ENCODE results near the gene GLS2. TPM values are rescaled to one million over a fixed set of nuclear protein-coding genes. Genes with fewer than 3 reads are reported as not detected.
"Not testable (repeated sequence)": the region's sequence is repeated elsewhere in the genome, so short reads cannot be mapped to it uniquely, and the experiment has no call there.

Gene GLS2
- total and polyA plus RNA-seq, 9 of the 15 experiments (the other 6 are each of a cell fraction or from before 2014, with no cell fraction given) = 0.11 TPM; not detected in 8

- H3K9ac ChIP-seq (ENCODE audit: insufficient read depth in 1 of 2, low read depth in 2 of 2, low read length in 2 of 2); H3K4me2 ChIP-seq (ENCODE audit: insufficient read depth, low read length); H3K27me3 ChIP-seq (ENCODE audit: control insufficient read depth in 2 of 2, insufficient read depth in 2 of 2, low read length in 2 of 2); CTCF ChIA-PET (ENCODE audit: low intra/inter-chr PET ratio); H3K9me3 ChIP-seq (replicated peaks; ENCODE audit: control insufficient read depth, insufficient read depth, low read depth, low read length); in situ Hi-C loops (cut with MboI); H3K27ac ChIP-seq (ENCODE audit: extremely low read depth, low read depth, low read length); intact Hi-C loops (cut with micrococcal nuclease); H3K4me1 ChIP-seq (replicated peaks in 1 of 2; ENCODE audit: control insufficient read depth in 2 of 2, insufficient read depth in 2 of 2, low read length in 2 of 2); H4K20me1 ChIP-seq (replicated peaks; ENCODE audit: control insufficient read depth, insufficient read depth, low read length); H3K4me3 ChIP-seq; H3K79me2 ChIP-seq (ENCODE audit: control insufficient read depth, insufficient read depth, low read length); H3K9me1 ChIP-seq (ENCODE audit: control insufficient read depth, insufficient read depth, low read length); H2AFZ ChIP-seq (ENCODE audit: low read depth, low read length); BruUV-seq (replicated peaks); H3K36me3 ChIP-seq (ENCODE audit: control insufficient read depth, insufficient read depth, low read length); TF ChIP-seq JUND (tag; IDR thresholded peaks at IDR 0.05; ENCODE audit: borderline replicate concordance, low read depth, low read length): not testable (repeated sequence)
- DNase-seq (ENCODE audit: extremely low read depth in 1 of 4, low spot score in 3 of 4) = peak; percentile 39 to 70 (median 52)
- peak in 2 of 3 experiments; percentile 41 to 44; a peak in 4 of 6 replicates for TF ChIP-seq CTCF (IDR thresholded peaks at IDR 0.05 in 2 of 3, conservative IDR thresholded peaks at IDR 0.05 in 1 of 3; ENCODE audit: insufficient read depth in 2 of 3, low read depth in 1 of 3, low read length in 3 of 3)
- TF ChIP-seq JUND (IDR thresholded peaks at IDR 0.05; ENCODE audit: borderline replicate concordance, low read depth, low read length) = peak; percentile 26; the same call in 1 of the 2 replicates
- TF ChIP-seq CREM (IDR thresholded peaks at IDR 0.05; ENCODE audit: low read depth) = peak; percentile 70
- 0% methylated on average over 10 of the region's 17 CpGs for WGBS (ENCODE audit: insufficient coverage, low coverage, missing lambda C conversion rate)
- FAIRE-seq = peak; percentile 56
- peak; percentile 42; the same call in 1 of the 3 replicates for ATAC-seq
- POLR2A ChIA-PET = interaction anchor here (0.7 kb wide), 1 partner anchor 115 kb away, joined by 4 read pairs; no protein-coding TSS in a partner anchor
Measured at GRCh38 chr12:56496704-56497103, 8.7 kb upstream of the GLS2 start.

GRCh38 chr12:56494481-56494880 is 6.5 kb upstream of the GLS2 start:
- H3K4me3 ChIP-seq; H3K9me1 ChIP-seq (ENCODE audit: control insufficient read depth, insufficient read depth, low read length); H4K20me1 ChIP-seq (replicated peaks; ENCODE audit: control insufficient read depth, insufficient read depth, low read length); DNase-seq (ENCODE audit: extremely low read depth in 1 of 4, low spot score in 3 of 4); H3K79me2 ChIP-seq (ENCODE audit: control insufficient read depth, insufficient read depth, low read length); H3K36me3 ChIP-seq (ENCODE audit: control insufficient read depth, insufficient read depth, low read length); ATAC-seq; in situ Hi-C loops (cut with MboI); H3K27ac ChIP-seq (ENCODE audit: extremely low read depth, low read depth, low read length); BruUV-seq (replicated peaks); H3K4me1 ChIP-seq (replicated peaks in 1 of 2; ENCODE audit: control insufficient read depth in 2 of 2, insufficient read depth in 2 of 2, low read length in 2 of 2); intact Hi-C loops (cut with micrococcal nuclease); FAIRE-seq; H3K4me2 ChIP-seq (ENCODE audit: insufficient read depth, low read length); H3K9me3 ChIP-seq (replicated peaks; ENCODE audit: control insufficient read depth, insufficient read depth, low read depth, low read length); CTCF ChIA-PET (ENCODE audit: low intra/inter-chr PET ratio); H3K9ac ChIP-seq (ENCODE audit: insufficient read depth in 1 of 2, low read depth in 2 of 2, low read length in 2 of 2); POLR2A ChIA-PET; H2AFZ ChIP-seq (ENCODE audit: low read depth, low read length): not testable (repeated sequence)
- WGBS (ENCODE audit: insufficient coverage, low coverage, missing lambda C conversion rate) = 72% methylated on average over 7 of the region's 27 CpGs
- peaks cover 12 to 29% of the 10 kb centered on the region in 2 experiments for H3K27me3 ChIP-seq (ENCODE audit: control insufficient read depth in 2 of 2, insufficient read depth in 2 of 2, low read length in 2 of 2)

GRCh38 chr12:56494106-56494415 is 6.1 kb upstream of the GLS2 start:
- 55% methylated on average over 9 of the region's 15 CpGs for WGBS (ENCODE audit: insufficient coverage, low coverage, missing lambda C conversion rate)
- H3K36me3 ChIP-seq (ENCODE audit: control insufficient read depth, insufficient read depth, low read length); H3K9me1 ChIP-seq (ENCODE audit: control insufficient read depth, insufficient read depth, low read length); in situ Hi-C loops (cut with MboI); intact Hi-C loops (cut with micrococcal nuclease); H4K20me1 ChIP-seq (replicated peaks; ENCODE audit: control insufficient read depth, insufficient read depth, low read length); FAIRE-seq; CTCF ChIA-PET (ENCODE audit: low intra/inter-chr PET ratio); DNase-seq (ENCODE audit: extremely low read depth in 1 of 4, low spot score in 3 of 4); ATAC-seq; H3K27ac ChIP-seq (ENCODE audit: extremely low read depth, low read depth, low read length); BruUV-seq (replicated peaks); H3K9ac ChIP-seq (ENCODE audit: insufficient read depth in 1 of 2, low read depth in 2 of 2, low read length in 2 of 2); H3K9me3 ChIP-seq (replicated peaks; ENCODE audit: control insufficient read depth, insufficient read depth, low read depth, low read length); H3K4me1 ChIP-seq (replicated peaks in 1 of 2; ENCODE audit: control insufficient read depth in 2 of 2, insufficient read depth in 2 of 2, low read length in 2 of 2); H3K4me2 ChIP-seq (ENCODE audit: insufficient read depth, low read length); H3K79me2 ChIP-seq (ENCODE audit: control insufficient read depth, insufficient read depth, low read length); POLR2A ChIA-PET; H2AFZ ChIP-seq (ENCODE audit: low read depth, low read length); H3K4me3 ChIP-seq: not testable (repeated sequence)
- H3K27me3 ChIP-seq (ENCODE audit: control insufficient read depth in 2 of 2, insufficient read depth in 2 of 2, low read length in 2 of 2) = peaks cover 13 to 29% of the 10 kb centered on the region in 2 experiments

Data from K562 (cell line).